CD4-positive, alpha-beta T cell treated with Interleukin-4 for 1 hour (primary cell): Measurements from ENCODE around the gene SLC8A2.
"Not testable (repeated sequence)": the region's sequence is repeated elsewhere in the genome, so short reads cannot be mapped to it uniquely, and the experiment has no call there.

ENCODE experiments used
- DNase-seq, 2 donors: peaks; one replicate each; pipeline ENCODE4 v3.0.0-alpha.2; 2020 to 2022

The SLC8A2 gene

GRCh38 chr19:47406711-47407416, 64.8 kb downstream of the SLC8A2 start:
- DNase-seq: no peak

GRCh38 chr19:47405854-47406417, 65.8 kb downstream of the SLC8A2 start:
- DNase-seq: no peak

GRCh38 chr19:47405197-47405550, 66.5 kb downstream of the SLC8A2 start:
- DNase-seq: no peak

- no peak for DNase-seq
Observed at GRCh38 chr19:47404334-47405196, 67.1 kb downstream of the SLC8A2 start.

GRCh38 chr19:47402504-47402903, 69.2 kb downstream of the SLC8A2 start:
- no peak for DNase-seq

GRCh38 chr19:47398707-47399597, 72.7 kb downstream of the SLC8A2 start:
- no peak for DNase-seq

- DNase-seq: peak; percentile 79 to 81
Observed at GRCh38 chr19:47391510-47392223, 80.0 kb downstream of the SLC8A2 start.

- no peak for DNase-seq
Observed at GRCh38 chr19:47390533-47391488, 80.9 kb downstream of the SLC8A2 start.

GRCh38 chr19:47389150-47389556, 82.5 kb downstream of the SLC8A2 start:
- peak; percentile 24 to 83 for DNase-seq

- peak in 1 of 2 donors; percentile 55 for DNase-seq
Observed at GRCh38 chr19:47388721-47389120, 83.0 kb downstream of the SLC8A2 start.

GRCh38 chr19:47387623-47388022, 84.1 kb downstream of the SLC8A2 start:
- DNase-seq: not testable (repeated sequence)

GRCh38 chr19:47386582-47386981, 85.1 kb downstream of the SLC8A2 start:
- DNase-seq: not testable (repeated sequence)

GRCh38 chr19:47384533-47384932, 87.2 kb downstream of the SLC8A2 start:
- not testable (repeated sequence) for DNase-seq

- not testable (repeated sequence) for DNase-seq
Observed at GRCh38 chr19:47383890-47384289, 87.8 kb downstream of the SLC8A2 start.

GRCh38 chr19:47381653-47382279, 89.9 kb downstream of the SLC8A2 start:
- DNase-seq: peak; percentile 43 to 57

GRCh38 chr19:47381121-47381520, 90.6 kb downstream of the SLC8A2 start:
- no peak for DNase-seq

GRCh38 chr19:47380559-47380958, 91.1 kb downstream of the SLC8A2 start:
- no peak for DNase-seq

- DNase-seq: no peak
Observed at GRCh38 chr19:47379381-47379938, 92.2 kb downstream of the SLC8A2 start.

- DNase-seq: no peak
Observed at GRCh38 chr19:47378246-47378645, 93.4 kb downstream of the SLC8A2 start.
